Osteocyte (in vitro differentiated cells): ENCODE measurements around the gene IYD. TPM values are rescaled to one million over a fixed set of nuclear protein-coding genes. Genes with fewer than 3 reads are reported as not detected.
A peak's percentile ranks its signal among the peaks of the same experiment; 100 is the strongest.

Source experiments
- DNase-seq: peaks from one replicate; pipeline ENCODE4 v3.0.0; 2021; ENCODE audit warnings: mixed read lengths; ENCODE audit not compliant: unreplicated experiment; ENCODE audit errors: extremely low spot score
- H3K27ac Mint-ChIP-seq: one replicate; pipeline ENCODE4 v1.8.0; 2021; ENCODE audit warnings: mild to moderate bottlenecking, mixed read lengths; ENCODE audit not compliant: unreplicated experiment
- H3K27me3 Mint-ChIP-seq: one replicate; pipeline ENCODE4 v1.8.0; 2021; ENCODE audit warnings: mixed read lengths; ENCODE audit not compliant: unreplicated experiment
- H3K36me3 Mint-ChIP-seq: one replicate; pipeline ENCODE4 v1.8.0; 2021; ENCODE audit warnings: mixed read lengths; ENCODE audit not compliant: unreplicated experiment
- H3K4me1 Mint-ChIP-seq: one replicate; pipeline ENCODE4 v1.8.0; 2021; ENCODE audit warnings: mixed read lengths; ENCODE audit not compliant: unreplicated experiment
- H3K4me3 Mint-ChIP-seq: one replicate; pipeline ENCODE4 v1.8.0; 2021; ENCODE audit warnings: mild to moderate bottlenecking, moderate library complexity, mixed read lengths; ENCODE audit not compliant: unreplicated experiment
- H3K9me3 Mint-ChIP-seq: one replicate; pipeline ENCODE4 v1.8.0; 2021; ENCODE audit warnings: mixed read lengths; ENCODE audit not compliant: unreplicated experiment
- CTCF ChIP-seq: fragments of 200-600 bp; sonication (generic); IDR thresholded peaks from 2 replicates; pipeline ENCODE4 v1.5.0; 2021; ENCODE audit warnings: antibody characterized with exemption, mild to moderate bottlenecking, moderate library complexity
- long read RNA-seq: library from polyadenylated mRNA; unstranded; transcript quantifications from one replicate; pipeline ENCODE4 v2.0.0, GENCODE V29; 2021
- total RNA-seq: library from RNA; stranded (reverse); gene quantifications from 2 replicates; pipeline ENCODE4 v1.2.1, GENCODE V29; 2021

The IYD gene, protein sequence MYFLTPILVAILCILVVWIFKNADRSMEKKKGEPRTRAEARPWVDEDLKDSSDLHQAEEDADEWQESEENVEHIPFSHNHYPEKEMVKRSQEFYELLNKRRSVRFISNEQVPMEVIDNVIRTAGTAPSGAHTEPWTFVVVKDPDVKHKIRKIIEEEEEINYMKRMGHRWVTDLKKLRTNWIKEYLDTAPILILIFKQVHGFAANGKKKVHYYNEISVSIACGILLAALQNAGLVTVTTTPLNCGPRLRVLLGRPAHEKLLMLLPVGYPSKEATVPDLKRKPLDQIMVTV
- not detected in 2 replicates for total RNA-seq
- long read RNA-seq: 0 reads

- Mint-ChIP-seq H3K36me3 (no peaks in the 10 kb centered on the region), H3K27ac (no peak within 1 kb of the TSS), H3K27me3 (peaks cover 18% of the 10 kb centered on the region), H3K9me3 (no peaks in the 10 kb centered on the region), H3K4me3 (no peak within 1 kb of the TSS), H3K4me1 (no peaks in the 10 kb centered on the region)
- DNase-seq: peak; percentile 27
- no peak for TF ChIP-seq CTCF
Measured at GRCh38 chr6:150368762-150369161, at the start of gene IYD. IYD (plus strand) TSS chr6:150369012; CDS start chr6:150369032, 20 bp downstream.

GRCh38 chr6:150319924-150320323 lies 48.9 kb upstream of the IYD start:
- H3K27me3 Mint-ChIP-seq: peaks cover 12% of the 10 kb centered on the region
- TF ChIP-seq CTCF: no peak

DNA sequence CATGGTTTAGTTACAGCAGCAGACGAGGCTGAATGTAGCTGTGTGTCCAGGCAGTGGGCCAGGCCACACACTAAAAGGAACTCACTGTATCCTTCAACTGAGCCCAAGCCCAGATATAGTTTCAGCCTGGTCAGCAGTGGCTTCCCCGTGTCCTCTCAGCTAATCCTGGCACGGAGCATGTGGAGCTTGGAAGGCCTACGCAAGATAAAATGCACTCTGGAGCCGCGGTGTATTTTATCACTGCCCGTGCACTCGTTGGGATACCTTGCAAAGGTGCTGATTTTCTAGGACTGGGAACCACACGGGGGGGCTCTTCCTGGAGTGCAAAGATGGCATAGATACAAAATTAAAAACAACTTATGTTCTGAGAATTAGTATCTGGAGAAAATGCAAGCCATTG lies 48.4 kb upstream of the IYD start:
- Mint-ChIP-seq H3K4me3 (no peak overlapping the region), H3K36me3 (no peaks in the 10 kb centered on the region), H3K4me1 (peaks cover 5% of the 10 kb centered on the region), H3K27me3 (peaks cover 12% of the 10 kb centered on the region), H3K27ac (no peak overlapping the region), H3K9me3 (no peaks in the 10 kb centered on the region)
- no peak for DNase-seq
- TF ChIP-seq CTCF: no peak

More at GRCh38 chr6:150319924-150320323, 48.9 kb upstream of the IYD start:
- Mint-ChIP-seq H3K9me3 (no peaks in the 10 kb centered on the region), H3K4me1 (peaks cover 5% of the 10 kb centered on the region), H3K4me3 (no peak overlapping the region), H3K36me3 (no peaks in the 10 kb centered on the region), H3K27ac (no peak overlapping the region)
- no peak for DNase-seq

DNA sequence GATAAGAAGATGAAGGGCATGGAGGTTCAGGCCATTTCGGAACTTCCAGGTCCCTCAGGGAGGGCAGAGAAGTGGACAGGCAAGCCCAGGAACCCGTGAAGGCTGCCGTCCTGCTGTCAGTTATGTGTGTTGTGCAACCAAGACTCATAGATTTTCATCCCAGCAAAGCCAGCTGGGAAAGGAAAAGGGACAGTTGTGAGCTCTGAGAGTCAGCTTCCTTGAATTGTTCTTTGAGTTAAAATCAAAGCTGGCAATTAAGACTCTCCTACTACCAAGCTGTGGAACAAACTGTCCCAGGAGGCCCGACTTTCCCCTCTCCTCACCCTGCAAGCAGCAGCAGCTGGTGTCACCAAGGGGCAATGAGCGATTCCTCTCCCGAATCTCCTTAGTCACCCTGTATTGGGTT lies 46.3 kb upstream of the IYD start:
- H3K27me3 Mint-ChIP-seq: peaks cover 13% of the 10 kb centered on the region
- H3K27ac Mint-ChIP-seq: no peak overlapping the region
- H3K9me3 Mint-ChIP-seq: no peaks in the 10 kb centered on the region
- no peaks in the 10 kb centered on the region for H3K36me3 Mint-ChIP-seq
- no peak for TF ChIP-seq CTCF
- H3K4me1 Mint-ChIP-seq: peaks cover 2% of the 10 kb centered on the region
- no peak overlapping the region for H3K4me3 Mint-ChIP-seq
- no peak for DNase-seq

DNA sequence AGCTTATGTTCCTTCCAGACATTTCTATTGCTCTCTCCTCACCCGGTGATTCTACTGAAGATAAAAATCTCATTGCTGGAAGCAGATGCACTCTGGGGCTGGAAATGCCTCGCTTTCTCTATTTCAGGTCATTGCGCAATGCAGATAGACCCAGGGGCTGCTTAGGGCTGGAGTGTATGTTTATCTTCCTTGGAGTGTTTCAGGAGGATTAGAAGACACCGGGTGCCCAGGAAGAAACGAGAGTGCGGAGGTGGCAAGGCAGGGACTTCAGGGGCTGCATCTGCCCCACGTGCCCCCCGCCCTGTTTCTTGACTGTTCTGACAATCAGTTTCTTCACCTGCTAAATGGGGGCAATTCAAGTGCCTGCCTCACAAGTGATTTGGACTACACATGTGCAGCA lies 45.6 kb upstream of the IYD start:
- H3K27me3 Mint-ChIP-seq: peaks cover 13% of the 10 kb centered on the region
- DNase-seq: no peak
- no peaks in the 10 kb centered on the region for H3K9me3 Mint-ChIP-seq
- H3K4me3 Mint-ChIP-seq: no peak overlapping the region
- no peak for TF ChIP-seq CTCF
- H3K4me1 Mint-ChIP-seq: no peaks in the 10 kb centered on the region
- no peak overlapping the region for H3K27ac Mint-ChIP-seq
- H3K36me3 Mint-ChIP-seq: no peaks in the 10 kb centered on the region
